Spleen (tissue), 11 donors: Measurements from ENCODE around the gene ART4. TPM values are rescaled to one million over a fixed set of nuclear protein-coding genes. Genes with fewer than 3 reads are reported as not detected.
A peak's percentile ranks its signal among the peaks of the same experiment; 100 is the strongest.

ENCODE experiments used
- DNase-seq: peaks from one replicate; pipeline ENCODE4 v3.0.0-alpha.2; 2020
- H3K27ac ChIP-seq, 8 donors: fragments of 200-600 bp; sonication (generic) in 7 of 8; 1 replicate in 4 of 8; 2 replicates in 4 of 8; pipeline versions ENCODE4 v1.5.0 to v1.8.0; 2016 to 2021; ENCODE audit warnings: inconsistent platforms in 4 of 8, mild to moderate bottlenecking in 4 of 8, moderate library complexity in 1 of 8
- H3K27me3 ChIP-seq, 7 donors: fragments of 200-600 bp; sonication (generic) in 6 of 7; replicated peaks in 1 of 7; 1 replicate in 4 of 7; 2 replicates in 3 of 7; pipeline versions ENCODE4 v1.5.0 to v1.8.0; 2016 to 2021; ENCODE audit warnings: inconsistent platforms in 3 of 7, mild to moderate bottlenecking in 1 of 7
- H3K36me3 ChIP-seq, 6 donors: fragments of 200-600 bp; sonication (generic) in 5 of 6; 1 replicate in 4 of 6; 2 replicates in 2 of 6; pipeline versions ENCODE4 v1.5.0 to v1.8.0; 2016 to 2021; ENCODE audit warnings: inconsistent platforms in 2 of 6
- H3K4me1 ChIP-seq, 6 donors: fragments of 200-600 bp; sonication (generic) in 5 of 6; 1 replicate in 3 of 6; 2 replicates in 3 of 6; pipeline versions ENCODE4 v1.5.0 to v1.8.0; 2016 to 2021; ENCODE audit warnings: inconsistent platforms in 3 of 6
- H3K4me3 ChIP-seq, 8 donors: fragments of 200-600 bp; sonication (generic) in 7 of 8; 1 replicate in 4 of 8; 2 replicates in 4 of 8; pipeline versions ENCODE4 v1.5.0 to v1.8.0; 2016 to 2021; ENCODE audit warnings: inconsistent platforms in 4 of 8, mild to moderate bottlenecking in 4 of 8, moderate library complexity in 2 of 8
- H3K9me3 ChIP-seq, 8 donors: fragments of 200-600 bp; sonication (generic) in 7 of 8; 1 replicate in 4 of 8; 2 replicates in 4 of 8; pipeline versions ENCODE4 v1.5.0 to v1.8.0; 2016 to 2021; ENCODE audit warnings: inconsistent platforms in 4 of 8
- POLR2A ChIP-seq, 3 donors: fragments of 450-650 bp; IDR thresholded peaks; one replicate each; pipeline ENCODE4 v1.5.1; 2017; ENCODE audit warnings: antibody characterized with exemption in 3 of 3, mild to moderate bottlenecking in 1 of 3
- POLR2AphosphoS5 ChIP-seq, 3 donors: sonication (generic); formaldehyde crosslinking; IDR thresholded peaks; one replicate each; pipeline ENCODE4 v1.5.1; 2017; ENCODE audit warnings: antibody characterized with exemption in 3 of 3
- WGBS, 5 donors: extraction: QIAGEN DNeasy Blood & Tissue Kit in 3 of 5; methylation state at CpG; one replicate each; pipeline versions ENCODE4 v1.1.5 to v1.1.7; 2013 to 2018; 5-methylcytosine and 5-hydroxymethylcytosine counted together
- intact Hi-C: fragments of 100-400 bp; cut with DNase I; formaldehyde crosslinking; loops from one replicate; pipeline ENCODE4 v1.15.0; 2023; ENCODE audit warnings: low total_unique reads
- polyA plus RNA-seq, 3 donors: library from polyadenylated mRNA; stranded (reverse); fragments of 200-250 nt; gene quantifications; one replicate each; pipeline ENCODE4 v1.2.1, GENCODE V29; 2013
- total RNA-seq, 7 donors: library from RNA; depleted of rRNA in 3 of 7; stranded (reverse); fragments of >200 nt in 3 of 7; fragmentation: NEBNext Ultra II Directional in 4 of 7; extraction: Animal tissue kit (Norgen Biotek cat#: 25700) in 4 of 7; gene quantifications; one replicate each; pipeline versions ENCODE4 v1.1.0 to v1.2.1, GENCODE V29; 2016 to 2021
- TF ChIP-seq, protein P1 (sequence below), 11 experiments: fragments of 200-600 bp in 7 of 11; fragments of 450-650 bp in 4 of 11; sonication (generic) in 4 of 11; IDR thresholded peaks in 8 of 11; conservative IDR thresholded peaks in 3 of 11; 1 replicate in 7 of 11; 2 replicates in 4 of 11; pipeline versions ENCODE4 v1.4.0 to v1.8.0; 2016 to 2021; ENCODE audit warnings: antibody characterized with exemption in 11 of 11, inconsistent platforms in 4 of 11, mild to moderate bottlenecking in 1 of 11
- donor health status: healthy with polysubstance abuse.
- donor health status: DM: no; HTN: no; CAD: no; lungs with moderate emphysema.
- donor health status: DM: no; HTN: no; CAD: no.
- donor health status: Bipolar disorder and iron deficiency.
- donor health status: healthy.
- donor health status: DM: no; HTN: no; CAD: no.
- donor health status: DM: yes; HTN: yes; CAD: no.

ART4 gene
- total and polyA plus RNA-seq, 10 donors: 2.3 to 46.1 (median 18.1) TPM

DNA sequence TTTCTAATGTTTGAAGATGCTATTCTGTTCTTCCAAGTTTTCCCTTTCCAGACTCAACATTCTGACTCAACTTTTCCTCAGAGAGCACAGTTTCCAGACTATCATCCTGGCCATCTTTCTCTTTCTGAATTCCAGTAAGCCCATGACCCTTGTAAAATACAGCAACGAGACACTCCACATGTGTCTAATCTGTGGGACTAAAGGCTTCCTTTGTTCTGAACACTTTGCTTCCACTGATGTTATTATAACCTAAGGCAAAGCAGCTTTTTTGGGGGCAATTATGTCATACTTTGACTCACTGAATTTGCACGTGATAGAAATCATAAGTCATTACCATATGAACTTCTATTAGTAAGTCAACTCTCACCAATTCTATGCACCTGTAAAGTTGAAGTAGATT is 6.3 kb upstream of the ART4 start:
- TF ChIP-seq POLR2A (IDR thresholded peaks at IDR 0.05): no peak
- TF ChIP-seq, protein P1, sequence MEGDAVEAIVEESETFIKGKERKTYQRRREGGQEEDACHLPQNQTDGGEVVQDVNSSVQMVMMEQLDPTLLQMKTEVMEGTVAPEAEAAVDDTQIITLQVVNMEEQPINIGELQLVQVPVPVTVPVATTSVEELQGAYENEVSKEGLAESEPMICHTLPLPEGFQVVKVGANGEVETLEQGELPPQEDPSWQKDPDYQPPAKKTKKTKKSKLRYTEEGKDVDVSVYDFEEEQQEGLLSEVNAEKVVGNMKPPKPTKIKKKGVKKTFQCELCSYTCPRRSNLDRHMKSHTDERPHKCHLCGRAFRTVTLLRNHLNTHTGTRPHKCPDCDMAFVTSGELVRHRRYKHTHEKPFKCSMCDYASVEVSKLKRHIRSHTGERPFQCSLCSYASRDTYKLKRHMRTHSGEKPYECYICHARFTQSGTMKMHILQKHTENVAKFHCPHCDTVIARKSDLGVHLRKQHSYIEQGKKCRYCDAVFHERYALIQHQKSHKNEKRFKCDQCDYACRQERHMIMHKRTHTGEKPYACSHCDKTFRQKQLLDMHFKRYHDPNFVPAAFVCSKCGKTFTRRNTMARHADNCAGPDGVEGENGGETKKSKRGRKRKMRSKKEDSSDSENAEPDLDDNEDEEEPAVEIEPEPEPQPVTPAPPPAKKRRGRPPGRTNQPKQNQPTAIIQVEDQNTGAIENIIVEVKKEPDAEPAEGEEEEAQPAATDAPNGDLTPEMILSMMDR (IDR thresholded peaks at IDR 0.05 in 8 of 11, conservative IDR thresholded peaks at IDR 0.05 in 3 of 11): no peak
- no peak for TF ChIP-seq POLR2AphosphoS5 (IDR thresholded peaks at IDR 0.05)
- no peak for DNase-seq
- Histone ChIP-seq H3K9me3 (no peaks in the 10 kb centered on the region), H3K27me3 (no peaks in the 10 kb centered on the region), H3K4me3 (no peak overlapping the region), H3K4me1 (peaks cover 5 to 28% (median 12%) of the 10 kb centered on the region in 6 donors), H3K36me3 (no peaks in the 10 kb centered on the region), H3K27ac (no peak overlapping the region)
- intact Hi-C loops: no loop called here
- WGBS, 5 donors: 75 to 93% (median 90%) methylated on average over 2 of the region's 2 CpGs

DNA sequence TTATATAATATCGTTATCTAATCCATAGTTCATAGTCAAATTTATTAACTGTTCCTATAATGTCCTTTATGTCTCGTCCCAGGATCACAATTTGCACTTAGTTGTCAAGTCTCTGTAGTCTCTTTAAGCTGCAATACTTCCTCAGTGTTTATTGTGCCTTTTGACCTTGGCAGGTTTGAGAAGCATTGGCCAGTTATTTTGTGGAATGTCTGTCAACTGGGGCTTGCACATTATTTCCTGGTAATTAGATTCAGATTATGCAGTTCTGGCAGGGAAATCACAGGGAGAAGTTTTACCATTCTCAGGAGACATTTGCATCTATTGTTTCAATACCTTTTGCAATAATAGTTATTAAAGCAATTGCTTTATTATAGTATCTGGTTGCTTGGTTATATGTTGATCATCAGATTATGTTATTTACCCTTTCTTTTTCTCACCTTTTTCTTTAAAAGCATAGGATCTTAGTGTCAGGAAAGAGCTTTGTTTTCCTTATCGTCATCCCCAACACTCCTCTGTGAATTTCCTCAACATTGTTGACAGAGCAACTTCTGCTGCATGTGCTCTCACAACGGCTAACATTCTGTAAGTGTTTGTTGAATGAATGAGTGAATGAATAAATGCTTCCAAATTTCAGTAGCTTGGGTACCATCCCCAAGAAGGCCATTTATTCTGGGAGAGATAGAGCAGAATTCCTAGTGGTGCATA is 3.7 kb upstream of the ART4 start:
- Histone ChIP-seq H3K4me3 (no peak overlapping the region), H3K36me3 (no peaks in the 10 kb centered on the region), H3K9me3 (no peaks in the 10 kb centered on the region), H3K27ac (peak overlapping the region in 5 of 8 donors; percentile 3 to 53 (median 51)), H3K27me3 (no peaks in the 10 kb centered on the region), H3K4me1 (peaks cover 5 to 42% (median 13%) of the 10 kb centered on the region in 6 donors)
- intact Hi-C loops: loop anchor here (2.0 kb wide), 1 partner anchor 148 kb away; no protein-coding TSS in a partner anchor
- no peak for TF ChIP-seq POLR2AphosphoS5 (IDR thresholded peaks at IDR 0.05)
- TF ChIP-seq, protein P1 (IDR thresholded peaks at IDR 0.05 in 8 of 11, conservative IDR thresholded peaks at IDR 0.05 in 3 of 11): no peak
- TF ChIP-seq POLR2A (IDR thresholded peaks at IDR 0.05): no peak
- WGBS, 5 donors: 67 to 80% (median 77%) methylated on average over 4 of the region's 4 CpGs
- DNase-seq: no peak

DNA sequence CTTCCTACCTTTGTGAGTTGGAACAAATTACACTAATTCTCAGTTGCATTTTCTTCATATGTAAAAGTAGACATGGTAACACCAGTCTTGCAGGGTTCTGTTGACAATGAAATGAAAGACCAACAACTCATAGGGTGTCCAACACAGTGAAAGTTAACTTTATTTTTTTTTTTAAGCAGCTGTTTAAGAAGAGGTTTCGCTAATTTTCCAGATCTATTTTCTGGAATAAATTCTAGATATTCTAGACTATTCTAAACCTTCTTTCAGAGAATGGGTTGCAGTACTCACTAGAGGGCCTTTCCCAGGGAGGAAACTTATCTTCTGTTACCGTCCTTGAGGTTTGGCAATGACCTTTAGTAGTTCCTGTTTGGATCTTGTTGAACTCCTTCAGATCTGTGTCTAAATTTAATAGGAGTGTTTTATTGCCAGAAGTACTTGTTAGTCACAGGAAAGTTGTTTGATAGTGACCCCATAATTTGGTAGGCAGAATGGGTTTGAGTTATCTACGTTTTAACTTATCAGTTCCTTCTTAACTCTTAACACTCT is 2.8 kb upstream of the ART4 start:
- no peaks in the 10 kb centered on the region for H3K9me3 ChIP-seq
- H3K27me3 ChIP-seq: no peaks in the 10 kb centered on the region
- H3K4me3 ChIP-seq: no peak overlapping the region
- WGBS, 5 donors: 37 to 49% (median 44%) methylated on average over 3 of the region's 3 CpGs
- peaks cover 5 to 48% (median 17%) of the 10 kb centered on the region in 6 donors for H3K4me1 ChIP-seq
- no peaks in the 10 kb centered on the region for H3K36me3 ChIP-seq
- H3K27ac ChIP-seq: peak overlapping the region; percentile 3 to 53 (median 36)
- TF ChIP-seq POLR2A (IDR thresholded peaks at IDR 0.05) (no peak), POLR2AphosphoS5 (IDR thresholded peaks at IDR 0.05) (no peak)
- intact Hi-C loops: loop anchor here (2.0 kb wide), 1 partner anchor 149 kb away; no protein-coding TSS in a partner anchor
- no peak for DNase-seq

DNA sequence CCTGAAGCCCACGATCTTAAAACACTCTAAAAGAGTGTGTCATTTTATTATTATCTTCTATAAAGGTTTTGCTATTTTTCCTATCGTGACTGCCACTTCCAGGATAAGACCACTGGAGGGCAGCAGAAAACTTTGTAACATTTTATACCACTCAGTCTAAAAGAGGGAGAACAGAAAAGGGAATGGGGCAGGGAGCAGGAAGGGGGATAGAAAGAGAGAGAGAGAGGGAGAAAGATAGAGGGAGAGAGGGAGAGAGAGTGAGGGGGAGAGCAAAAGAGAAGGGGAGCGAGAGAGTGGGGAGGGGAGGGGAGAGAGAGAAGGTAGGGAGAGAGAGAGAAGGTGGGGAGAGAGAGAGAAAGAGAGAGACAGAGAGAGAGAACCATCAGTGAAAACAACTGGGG is 2.0 kb upstream of the ART4 start:
- WGBS, 5 donors: 12 to 15% (median 13%) methylated on average over 3 of the region's 3 CpGs
- Histone ChIP-seq H3K27ac (peak overlapping the region in 7 of 8 donors; percentile 3 to 81 (median 28)), H3K9me3 (no peaks in the 10 kb centered on the region), H3K27me3 (no peaks in the 10 kb centered on the region), H3K4me3 (no peak overlapping the region), H3K4me1 (peaks cover 7 to 56% (median 22%) of the 10 kb centered on the region in 6 donors), H3K36me3 (peaks cover 0 to 3% (median 0%) of the 10 kb centered on the region in 6 donors)
- TF ChIP-seq, protein P1 (IDR thresholded peaks at IDR 0.05 in 8 of 11, conservative IDR thresholded peaks at IDR 0.05 in 3 of 11): peak; percentile 50 to 93 (median 83)
- TF ChIP-seq POLR2A (IDR thresholded peaks at IDR 0.05): no peak
- DNase-seq: no peak
- intact Hi-C loops: no loop called here
